Measurements from ENCODE around the gene RBM48. TPM values are rescaled to one million over a fixed set of nuclear protein-coding genes. Genes with fewer than 3 reads are reported as not detected.

Gene RBM48
- total RNA-seq, 1 donor from 2014 or later: 11.0 TPM

DNA sequence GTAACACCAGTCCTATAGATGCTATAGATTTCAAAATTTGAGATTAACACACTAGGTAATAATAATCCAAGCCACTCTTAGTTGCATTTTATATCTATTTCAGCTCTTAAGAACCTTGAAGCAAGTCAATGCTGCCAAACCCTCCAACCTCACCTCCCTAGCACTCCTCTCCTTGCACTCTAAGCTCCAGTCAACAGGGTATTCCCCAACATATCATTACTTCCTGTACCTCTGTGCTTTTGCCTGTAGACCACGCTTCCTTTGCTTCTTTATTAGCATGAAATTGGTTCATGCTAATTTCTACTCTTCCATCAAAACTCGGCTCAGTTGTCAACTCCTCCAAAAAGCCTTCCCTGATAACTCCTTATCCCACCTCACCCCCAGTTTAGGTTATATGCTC is 24.8 kb upstream of the RBM48 start:
- Histone ChIP-seq H3K27ac (ENCODE audit: low read depth, low read length) (no peak overlapping the region), H3K4me3 (ENCODE audit: low read length in 3 of 3) (no peak overlapping the region), H3K9ac (ENCODE audit: low read depth in 1 of 3, low read length in 3 of 3) (no peak overlapping the region), H3K9me3 (ENCODE audit: control insufficient read depth in 3 of 3, low read length in 3 of 3) (no peaks in the 10 kb centered on the region), H3K36me3 (ENCODE audit: control insufficient read depth in 3 of 3, insufficient read depth in 3 of 3, low read length in 3 of 3) (peaks cover 12 to 52% (median 40%) of the 10 kb centered on the region in 3 donors), H3K27me3 (ENCODE audit: control insufficient read depth in 3 of 3, insufficient read depth in 3 of 3, low read length in 3 of 3) (no peaks in the 10 kb centered on the region), H3K4me1 (ENCODE audit: control insufficient read depth in 3 of 3, insufficient read depth in 3 of 3, low read length in 3 of 3) (no peaks in the 10 kb centered on the region)

DNA sequence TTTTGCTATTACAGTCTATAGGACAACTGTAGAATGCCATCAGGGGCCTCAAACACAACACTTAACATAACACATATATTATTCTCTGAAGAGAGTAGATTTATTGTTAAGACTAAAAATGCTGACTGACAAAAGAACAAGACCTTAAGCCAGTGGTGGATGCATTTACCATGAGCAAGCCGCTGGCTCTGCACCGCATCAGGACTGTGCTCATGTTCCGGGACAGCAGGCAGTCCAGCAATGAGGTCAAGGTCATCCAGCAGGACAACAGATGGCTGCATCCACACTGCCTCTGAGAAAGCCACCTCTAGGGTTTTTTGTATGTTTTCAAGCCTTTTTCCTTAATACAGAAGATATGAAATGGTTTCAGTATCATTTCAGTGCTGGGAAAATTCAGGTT is 24.0 kb upstream of the RBM48 start:
- Histone ChIP-seq H3K9ac (ENCODE audit: low read depth in 1 of 3, low read length in 3 of 3) (no peak overlapping the region), H3K36me3 (ENCODE audit: control insufficient read depth in 3 of 3, insufficient read depth in 3 of 3, low read length in 3 of 3) (peaks cover 9 to 47% (median 37%) of the 10 kb centered on the region in 3 donors), H3K4me1 (ENCODE audit: control insufficient read depth in 3 of 3, insufficient read depth in 3 of 3, low read length in 3 of 3) (no peaks in the 10 kb centered on the region), H3K27ac (ENCODE audit: low read depth, low read length) (no peak overlapping the region), H3K9me3 (ENCODE audit: control insufficient read depth in 3 of 3, low read length in 3 of 3) (no peaks in the 10 kb centered on the region), H3K27me3 (ENCODE audit: control insufficient read depth in 3 of 3, insufficient read depth in 3 of 3, low read length in 3 of 3) (no peaks in the 10 kb centered on the region), H3K4me3 (ENCODE audit: low read length in 3 of 3) (no peak overlapping the region)

DNA sequence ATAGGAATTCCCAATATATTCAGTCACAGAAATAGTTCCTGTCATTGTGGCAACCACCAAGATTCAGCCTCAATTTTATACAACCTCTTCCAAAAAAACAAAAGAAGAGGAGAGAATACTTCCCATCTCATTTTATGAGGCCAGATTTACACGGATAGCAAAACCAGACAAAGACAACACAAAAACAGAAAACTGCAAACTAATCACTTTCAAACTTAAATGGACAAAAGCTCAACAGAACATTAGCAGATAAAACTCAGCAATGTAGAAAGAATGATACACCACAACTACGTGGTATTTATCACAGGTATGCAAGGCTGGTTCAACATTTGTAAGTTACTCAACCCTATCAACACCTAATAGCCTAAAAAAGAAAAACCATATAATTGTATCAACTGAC is 22.2 kb upstream of the RBM48 start:
- no peak overlapping the region for H3K27ac ChIP-seq (ENCODE audit: low read depth, low read length)
- H3K9ac ChIP-seq (ENCODE audit: low read depth in 1 of 3, low read length in 3 of 3): no peak overlapping the region
- no peaks in the 10 kb centered on the region for H3K4me1 ChIP-seq (ENCODE audit: control insufficient read depth in 3 of 3, insufficient read depth in 3 of 3, low read length in 3 of 3)
- no peaks in the 10 kb centered on the region for H3K9me3 ChIP-seq (ENCODE audit: control insufficient read depth in 3 of 3, low read length in 3 of 3)
- H3K4me3 ChIP-seq (ENCODE audit: low read length in 3 of 3): no peak overlapping the region
- peaks cover 5 to 33% (median 23%) of the 10 kb centered on the region in 3 donors for H3K36me3 ChIP-seq (ENCODE audit: control insufficient read depth in 3 of 3, insufficient read depth in 3 of 3, low read length in 3 of 3)
- no peaks in the 10 kb centered on the region for H3K27me3 ChIP-seq (ENCODE audit: control insufficient read depth in 3 of 3, insufficient read depth in 3 of 3, low read length in 3 of 3)

DNA sequence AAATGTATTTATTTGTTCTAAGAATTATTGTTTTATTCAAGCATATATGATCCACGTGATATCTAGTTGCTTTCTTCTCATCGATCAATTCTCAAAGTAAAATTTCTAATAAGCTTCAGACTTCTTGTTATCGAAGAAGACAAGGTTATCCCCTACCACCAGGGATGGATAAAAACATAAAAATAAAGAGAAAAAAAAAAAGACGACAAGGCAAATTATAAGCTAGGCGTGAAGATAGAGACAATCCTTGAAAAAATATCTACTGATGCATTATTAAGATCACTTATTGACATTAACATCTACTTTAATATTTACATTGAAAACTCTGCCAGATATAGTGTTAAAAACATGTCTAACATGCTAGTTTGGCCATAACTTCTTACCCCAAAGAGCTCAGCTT is 19.6 kb upstream of the RBM48 start:
- H3K9ac ChIP-seq (ENCODE audit: low read depth in 1 of 3, low read length in 3 of 3): no peak overlapping the region
- peaks cover 4 to 28% (median 16%) of the 10 kb centered on the region in 3 donors for H3K36me3 ChIP-seq (ENCODE audit: control insufficient read depth in 3 of 3, insufficient read depth in 3 of 3, low read length in 3 of 3)
- H3K27ac ChIP-seq (ENCODE audit: low read depth, low read length): no peak overlapping the region
- no peak overlapping the region for H3K4me3 ChIP-seq (ENCODE audit: low read length in 3 of 3)
- H3K4me1 ChIP-seq (ENCODE audit: control insufficient read depth in 3 of 3, insufficient read depth in 3 of 3, low read length in 3 of 3): no peaks in the 10 kb centered on the region
- no peaks in the 10 kb centered on the region for H3K9me3 ChIP-seq (ENCODE audit: control insufficient read depth in 3 of 3, low read length in 3 of 3)
- H3K27me3 ChIP-seq (ENCODE audit: control insufficient read depth in 3 of 3, insufficient read depth in 3 of 3, low read length in 3 of 3): no peaks in the 10 kb centered on the region

DNA sequence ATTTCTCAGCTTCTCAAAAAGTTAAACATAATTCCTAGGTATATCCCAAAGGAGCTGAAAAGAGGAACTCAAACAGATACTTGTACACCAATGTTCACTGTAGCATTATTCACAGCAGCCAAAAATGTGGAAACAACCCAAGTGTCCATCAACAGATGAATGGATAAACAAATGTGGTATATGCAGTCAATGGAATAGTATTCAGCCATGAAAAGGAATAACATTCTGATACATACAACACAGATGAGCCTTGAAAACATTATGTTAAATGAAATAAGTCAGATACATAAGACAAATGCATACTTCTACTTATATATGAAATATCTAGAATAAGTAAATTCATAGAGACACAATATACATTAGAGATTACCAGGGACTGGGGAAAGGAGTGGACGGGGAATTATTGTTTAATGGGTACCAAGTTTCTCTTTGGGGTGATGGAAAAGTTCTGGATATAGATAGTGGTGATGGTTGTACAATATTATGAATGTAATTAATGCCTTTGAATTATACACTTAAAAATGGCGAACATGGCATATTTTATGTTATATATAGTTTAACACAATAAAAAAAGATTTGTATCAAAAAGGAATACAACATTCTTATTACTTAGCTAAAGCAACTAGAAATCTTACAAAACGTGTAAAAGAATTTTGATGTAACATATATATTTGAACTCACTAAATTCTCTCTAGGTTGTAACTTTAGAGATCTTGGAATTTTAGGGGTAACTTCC is 15.3 kb upstream of the RBM48 start:
- H3K4me3 ChIP-seq (ENCODE audit: low read length in 3 of 3): no peak overlapping the region
- no peaks in the 10 kb centered on the region for H3K4me1 ChIP-seq (ENCODE audit: control insufficient read depth in 3 of 3, insufficient read depth in 3 of 3, low read length in 3 of 3)
- H3K36me3 ChIP-seq (ENCODE audit: control insufficient read depth in 3 of 3, insufficient read depth in 3 of 3, low read length in 3 of 3): peaks cover 8 to 29% (median 28%) of the 10 kb centered on the region in 3 donors
- H3K27me3 ChIP-seq (ENCODE audit: control insufficient read depth in 3 of 3, insufficient read depth in 3 of 3, low read length in 3 of 3): no peaks in the 10 kb centered on the region
- H3K9ac ChIP-seq (ENCODE audit: low read depth in 1 of 3, low read length in 3 of 3): no peak overlapping the region
- no peak overlapping the region for H3K27ac ChIP-seq (ENCODE audit: low read depth, low read length)
- no peaks in the 10 kb centered on the region for H3K9me3 ChIP-seq (ENCODE audit: control insufficient read depth in 3 of 3, low read length in 3 of 3)

DNA sequence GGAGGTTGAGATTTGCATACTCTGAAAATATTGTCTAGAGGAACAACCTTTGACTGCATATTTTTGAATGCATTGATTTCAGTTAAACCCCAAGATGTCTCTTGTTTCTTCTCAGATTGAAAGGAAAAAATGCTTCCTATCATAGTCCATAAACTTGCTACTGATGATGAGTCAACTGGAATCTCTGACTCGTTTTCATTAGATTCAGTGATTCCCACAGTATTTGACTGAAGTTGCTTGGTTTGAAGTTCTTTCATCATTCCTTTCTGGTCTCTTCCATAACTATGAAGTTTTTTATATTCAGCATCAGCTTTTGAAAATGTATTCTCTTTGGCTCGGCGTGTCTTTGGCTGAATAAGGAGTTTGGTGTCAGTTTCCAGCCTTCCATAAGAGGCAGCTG is 11.0 kb upstream of the RBM48 start:
- Histone ChIP-seq H3K36me3 (ENCODE audit: control insufficient read depth in 3 of 3, insufficient read depth in 3 of 3, low read length in 3 of 3) (peaks cover 8 to 32% (median 24%) of the 10 kb centered on the region in 3 donors), H3K9me3 (ENCODE audit: control insufficient read depth in 3 of 3, low read length in 3 of 3) (no peaks in the 10 kb centered on the region), H3K4me3 (ENCODE audit: low read length in 3 of 3) (no peak overlapping the region), H3K4me1 (ENCODE audit: control insufficient read depth in 3 of 3, insufficient read depth in 3 of 3, low read length in 3 of 3) (no peaks in the 10 kb centered on the region), H3K27ac (ENCODE audit: low read depth, low read length) (no peak overlapping the region), H3K27me3 (ENCODE audit: control insufficient read depth in 3 of 3, insufficient read depth in 3 of 3, low read length in 3 of 3) (no peaks in the 10 kb centered on the region), H3K9ac (ENCODE audit: low read depth in 1 of 3, low read length in 3 of 3) (no peak overlapping the region)

DNA sequence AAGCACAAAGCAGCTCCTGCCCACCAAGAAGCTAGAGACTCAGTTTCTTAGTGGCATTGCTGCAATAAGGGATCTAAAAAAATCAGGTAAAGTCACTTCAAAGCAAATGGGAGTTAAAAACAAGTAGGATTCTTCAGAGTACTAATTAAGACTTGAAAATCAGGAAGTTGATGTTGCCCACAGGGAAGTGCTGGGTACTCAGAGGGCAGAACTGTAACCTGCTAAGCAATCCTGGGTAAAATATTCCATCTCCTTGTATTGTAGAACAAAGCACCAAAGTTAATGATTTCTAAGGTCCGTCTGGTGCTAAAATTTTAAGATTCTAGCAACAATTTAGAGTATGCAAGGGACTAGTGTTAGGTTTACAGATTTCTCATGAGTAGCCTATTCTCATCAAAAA is 8.6 kb upstream of the RBM48 start:
- Histone ChIP-seq H3K36me3 (ENCODE audit: control insufficient read depth in 3 of 3, insufficient read depth in 3 of 3, low read length in 3 of 3) (peaks cover 8 to 28% (median 17%) of the 10 kb centered on the region in 3 donors), H3K9ac (ENCODE audit: low read depth in 1 of 3, low read length in 3 of 3) (no peak overlapping the region), H3K4me3 (ENCODE audit: low read length in 3 of 3) (no peak overlapping the region), H3K27ac (ENCODE audit: low read depth, low read length) (no peak overlapping the region), H3K27me3 (ENCODE audit: control insufficient read depth in 3 of 3, insufficient read depth in 3 of 3, low read length in 3 of 3) (no peaks in the 10 kb centered on the region), H3K4me1 (ENCODE audit: control insufficient read depth in 3 of 3, insufficient read depth in 3 of 3, low read length in 3 of 3) (no peaks in the 10 kb centered on the region), H3K9me3 (ENCODE audit: control insufficient read depth in 3 of 3, low read length in 3 of 3) (no peaks in the 10 kb centered on the region)

DNA sequence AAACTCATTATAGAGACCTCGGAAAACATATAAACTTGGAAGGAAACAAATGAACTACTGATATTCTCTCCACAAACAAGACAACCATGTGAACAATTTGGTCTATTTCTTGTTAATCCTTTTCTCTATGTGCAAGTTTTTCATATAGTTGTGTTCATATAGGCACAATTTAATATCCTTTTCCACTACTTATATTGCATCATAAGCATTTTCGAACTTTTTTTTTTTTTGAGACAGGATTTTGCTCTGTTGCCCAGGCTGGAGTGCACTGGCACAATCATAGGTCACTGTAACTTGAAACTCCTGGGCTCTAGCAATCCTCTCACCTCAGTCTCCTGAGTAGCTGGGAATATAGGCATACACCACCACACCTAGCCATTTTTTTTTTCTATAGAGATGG is 5.5 kb upstream of the RBM48 start:
- peaks cover 5 to 8% (median 8%) of the 10 kb centered on the region in 3 donors for H3K4me1 ChIP-seq (ENCODE audit: control insufficient read depth in 3 of 3, insufficient read depth in 3 of 3, low read length in 3 of 3)
- no peak overlapping the region for H3K27ac ChIP-seq (ENCODE audit: low read depth, low read length)
- peaks cover 0 to 8% (median 0%) of the 10 kb centered on the region in 3 donors for H3K36me3 ChIP-seq (ENCODE audit: control insufficient read depth in 3 of 3, insufficient read depth in 3 of 3, low read length in 3 of 3)
- no peaks in the 10 kb centered on the region for H3K9me3 ChIP-seq (ENCODE audit: control insufficient read depth in 3 of 3, low read length in 3 of 3)
- no peak overlapping the region for H3K4me3 ChIP-seq (ENCODE audit: low read length in 3 of 3)
- no peaks in the 10 kb centered on the region for H3K27me3 ChIP-seq (ENCODE audit: control insufficient read depth in 3 of 3, insufficient read depth in 3 of 3, low read length in 3 of 3)
- no peak overlapping the region for H3K9ac ChIP-seq (ENCODE audit: low read depth in 1 of 3, low read length in 3 of 3)

DNA sequence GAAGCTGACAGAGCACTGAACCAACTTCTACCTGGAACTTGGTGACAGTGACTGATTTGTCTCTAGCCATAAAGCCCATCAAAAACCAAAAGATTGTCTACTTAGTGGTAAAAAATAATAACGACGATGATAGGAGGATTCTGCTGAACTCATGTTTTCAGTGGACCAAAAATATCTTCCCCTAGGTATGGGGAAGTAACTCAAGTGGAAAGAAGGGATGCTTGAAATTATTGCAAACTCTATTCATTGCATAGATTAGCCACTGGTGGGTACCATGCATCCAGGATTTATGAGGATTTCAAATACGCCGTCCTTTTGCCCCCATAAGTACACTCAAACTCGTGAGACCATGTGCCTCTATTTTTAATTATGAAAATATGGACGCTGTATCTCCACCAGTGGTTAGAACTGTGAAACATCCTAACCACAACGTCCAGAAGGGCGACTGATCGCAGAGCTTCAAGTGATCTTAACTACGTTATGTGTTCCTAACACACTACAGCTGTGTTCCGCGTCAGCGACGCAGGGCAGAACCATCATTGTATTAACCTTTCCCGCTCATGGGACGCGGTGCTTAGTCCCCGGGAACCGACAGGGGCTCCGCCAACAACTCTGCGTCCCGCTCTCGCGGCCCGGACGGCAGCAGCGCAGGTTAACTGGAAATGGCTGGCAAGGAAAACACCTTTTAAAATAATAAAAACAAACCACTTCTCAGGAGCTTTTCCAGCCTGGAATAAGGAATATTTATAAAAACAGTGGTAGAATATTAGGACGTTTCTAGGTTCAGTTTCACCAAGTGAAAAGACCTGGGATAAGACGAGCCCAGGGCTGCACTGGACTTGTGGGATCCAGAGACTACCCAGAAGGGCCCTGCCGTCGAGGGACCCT is 1.1 kb upstream of the RBM48 start:
- H3K4me1 ChIP-seq (ENCODE audit: control insufficient read depth in 3 of 3, insufficient read depth in 3 of 3, low read length in 3 of 3): peaks cover 5 to 16% (median 13%) of the 10 kb centered on the region in 3 donors
- peak overlapping the region; percentile 82 to 100 (median 86) for H3K4me3 ChIP-seq (ENCODE audit: low read length in 3 of 3)
- peaks cover 6 to 20% (median 13%) of the 10 kb centered on the region in 3 donors for H3K36me3 ChIP-seq (ENCODE audit: control insufficient read depth in 3 of 3, insufficient read depth in 3 of 3, low read length in 3 of 3)
- H3K9me3 ChIP-seq (ENCODE audit: control insufficient read depth in 3 of 3, low read length in 3 of 3): no peaks in the 10 kb centered on the region
- peak overlapping the region; percentile 88 for H3K27ac ChIP-seq (ENCODE audit: low read depth, low read length)
- H3K27me3 ChIP-seq (ENCODE audit: control insufficient read depth in 3 of 3, insufficient read depth in 3 of 3, low read length in 3 of 3): no peaks in the 10 kb centered on the region
- H3K9ac ChIP-seq (ENCODE audit: low read depth in 1 of 3, low read length in 3 of 3): peak overlapping the region; percentile 80 to 86 (median 81)

DNA sequence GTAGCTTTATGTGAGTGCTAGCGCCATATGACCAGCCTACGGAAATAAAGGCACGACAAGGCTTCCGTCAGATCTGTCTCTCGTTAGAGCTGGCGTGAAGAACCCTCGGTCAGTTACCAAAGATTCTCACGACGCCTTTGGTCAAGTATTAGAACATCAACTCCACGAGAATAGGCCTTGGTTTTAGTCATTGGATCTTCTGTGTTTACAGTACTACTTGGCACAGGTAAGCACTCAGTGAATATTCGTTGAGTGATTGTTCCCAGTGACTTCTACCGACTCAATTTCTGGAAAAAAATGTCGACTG is 316 bp downstream of the RBM48 start:
- Histone ChIP-seq H3K27me3 (ENCODE audit: control insufficient read depth in 3 of 3, insufficient read depth in 3 of 3, low read length in 3 of 3) (no peaks in the 10 kb centered on the region), H3K36me3 (ENCODE audit: control insufficient read depth in 3 of 3, insufficient read depth in 3 of 3, low read length in 3 of 3) (peaks cover 14 to 34% (median 26%) of the 10 kb centered on the region in 3 donors), H3K27ac (ENCODE audit: low read depth, low read length) (peak overlapping the region; percentile 88)

More for the DNA sequence above, 316 bp downstream of the RBM48 start:
- Histone ChIP-seq H3K9me3 (ENCODE audit: control insufficient read depth in 3 of 3, low read length in 3 of 3) (no peaks in the 10 kb centered on the region), H3K4me3 (ENCODE audit: low read length in 3 of 3) (peak overlapping the region; percentile 100), H3K4me1 (ENCODE audit: control insufficient read depth in 3 of 3, insufficient read depth in 3 of 3, low read length in 3 of 3) (peaks cover 5 to 16% (median 13%) of the 10 kb centered on the region in 3 donors), H3K9ac (ENCODE audit: low read depth in 1 of 3, low read length in 3 of 3) (peak overlapping the region; percentile 86 to 91 (median 87))
